PC-3 (cell line): ENCODE measurements around the gene MKRN1. TPM values are rescaled to one million over a fixed set of nuclear protein-coding genes. Genes with fewer than 3 reads are reported as not detected.

ENCODE experiments used
- ATAC-seq: fragments of 200-7000 bp; cut with Tn5 transposase; 2 replicates; pipeline ENCODE4 v1.9.1; 2020; ENCODE audit warnings: mild to moderate bottlenecking, moderate library complexity
- BruUV-seq: library from RNA; stranded (reverse); fragments of 400-500 nt; replicated peaks from 2 replicates; lab custom pipeline; 2021; lab: Mats Ljungman, UMichigan
- CTCF ChIA-PET: fragments of 300-600 bp; sonication (Branson Sonifier 250); formaldehyde crosslinking; loops from one replicate; lab custom pipeline; 2022; ENCODE audit warnings: antibody characterized with exemption; lab: Charles Lee
- POLR2A ChIA-PET: fragments of 300-600 bp; sonication (Branson Sonifier 250); formaldehyde crosslinking; loops from one replicate; lab custom pipeline; 2022; ENCODE audit warnings: antibody characterized with exemption; ENCODE audit not compliant: unreplicated experiment; lab: Charles Lee
- DNase-seq: peaks from one replicate; pipeline ENCODE4 v3.0.0-alpha.2; 2015
- H2AFZ ChIP-seq: fragments of 300-600 bp; sonication (generic); 2 replicates; pipeline ENCODE4 v1.6.0; 2016; ENCODE audit warnings: antibody characterized with exemption, low read length
- H3F3A ChIP-seq: fragments of 300-600 bp; sonication (generic); one replicate; pipeline ENCODE4 v1.6.0; 2017; ENCODE audit warnings: antibody characterized with exemption, low read length, control low read depth, mild to moderate bottlenecking; ENCODE audit not compliant: unreplicated experiment
- H3K27ac ChIP-seq: fragments of 300-600 bp; sonication (generic); 2 replicates; pipeline ENCODE4 v1.5.1; 2016; ENCODE audit warnings: mild to moderate bottlenecking, low read length
- H3K27me3 ChIP-seq: fragments of 300-600 bp; sonication (generic); 2 replicates; pipeline ENCODE4 v1.6.1; 2016; ENCODE audit warnings: low read length, mixed read lengths
- H3K36me3 ChIP-seq: fragments of 300-600 bp; sonication (generic); 2 replicates; pipeline ENCODE4 v1.6.1; 2016; ENCODE audit warnings: low read depth, mixed run types, low read length, mixed read lengths
- H3K4me1 ChIP-seq: fragments of 300-600 bp; sonication (generic); 2 replicates; pipeline ENCODE4 v1.5.1; 2016; ENCODE audit warnings: low read length; ENCODE audit not compliant: insufficient read depth
- H3K4me2 ChIP-seq: fragments of 300-600 bp; sonication (generic); 2 replicates; pipeline ENCODE4 v1.6.0; 2016; ENCODE audit warnings: low read length
- H3K4me3 ChIP-seq: fragments of 300-600 bp; sonication (generic); 2 replicates; pipeline ENCODE4 v1.5.1; 2016; ENCODE audit warnings: mild to moderate bottlenecking, low read length, mixed read lengths
- H3K79me2 ChIP-seq: fragments of 300-600 bp; sonication (generic); 2 replicates; pipeline ENCODE4 v1.6.1; 2017; ENCODE audit warnings: low read length, mixed read lengths
- H3K9ac ChIP-seq: fragments of 300-600 bp; sonication (generic); 2 replicates; pipeline ENCODE4 v1.6.0; 2016; ENCODE audit warnings: mild to moderate bottlenecking, low read length
- H3K9me2 ChIP-seq: fragments of 300-600 bp; sonication (generic); replicated peaks from 2 replicates; pipeline ENCODE4 v1.6.1; 2016; ENCODE audit warnings: mixed run types, low read length, mixed read lengths
- H3K9me3 ChIP-seq: fragments of 300-600 bp; sonication (generic); 2 replicates; pipeline ENCODE4 v1.6.1; 2016; ENCODE audit warnings: low read length, mixed read lengths
- H4K20me1 ChIP-seq: fragments of 300-600 bp; sonication (generic); 2 replicates; pipeline ENCODE4 v1.6.1; 2016; ENCODE audit warnings: low read length, mixed read lengths
- CTCF ChIP-seq: fragments of 300-600 bp; sonication (generic); conservative IDR thresholded peaks from 2 replicates; pipeline ENCODE4 v1.5.1; 2017; ENCODE audit warnings: antibody characterized with exemption, low read depth, mild to moderate bottlenecking, low read length
- EZH2 ChIP-seq: fragments of 300-600 bp; sonication (generic); IDR thresholded peaks from one replicate; pipeline ENCODE4 v1.6.1; 2017; ENCODE audit warnings: antibody characterized with exemption, mild to moderate bottlenecking, low read length; ENCODE audit not compliant: unreplicated experiment
- EZH2phosphoT487 ChIP-seq: fragments of 300-600 bp; sonication (generic); IDR thresholded peaks from 2 replicates; pipeline ENCODE4 v1.6.1; 2018; ENCODE audit warnings: mild to moderate bottlenecking, antibody characterized with exemption, low read length, borderline replicate concordance
- intact Hi-C: fragments of 100-400 bp; cut with micrococcal nuclease; formaldehyde crosslinking; loops from 2 replicates; pipeline ENCODE4 v1.9.0; 2023
- total RNA-seq: library from RNA; depleted of rRNA; stranded (reverse); fragments of >200 nt; gene quantifications from 2 replicates; pipeline ENCODE4 v1.2.3, GENCODE V29; 2014

Gene MKRN1
- total RNA-seq, 1 experiment from 2014 or later = 78.5 TPM

GRCh38 chr7:140476698-140477261 lies 2.5 kb downstream of the MKRN1 start:
- H3K79me2 ChIP-seq = peaks cover 73% of the 10 kb centered on the region
- ChIA-PET CTCF (interaction anchor here (0.6 to 0.7 kb wide), 2 partner anchors 38 to 1983 kb away, joined by 3 to 6 read pairs; no protein-coding TSS in a partner anchor), POLR2A (interaction anchor here (0.6 kb wide), 1 partner anchor 21 kb away, joined by 7 read pairs; no protein-coding TSS in a partner anchor)
- peak overlapping the region; percentile 94 for H3K4me2 ChIP-seq
- BruUV-seq = no TSS peak
- no peak overlapping the region for H3K27ac ChIP-seq
- DNase-seq = no peak
- no peaks in the 10 kb centered on the region; the same call in 1 of the 2 replicates for H3K4me1 ChIP-seq
- ATAC-seq = no peak
- no peaks in the 10 kb centered on the region for H3F3A ChIP-seq
- no peak overlapping the region for H2AFZ ChIP-seq
- H3K9me2 ChIP-seq = no peaks in the 10 kb centered on the region
- intact Hi-C loops = loop anchor here (5.0 kb wide), 1 partner anchor 74 kb away; the partner anchor contains the start of gene RAB19
- H3K4me3 ChIP-seq = peak overlapping the region; percentile 99; the same call in 1 of the 2 replicates
- H4K20me1 ChIP-seq = peaks cover 14% of the 10 kb centered on the region
- H3K27me3 ChIP-seq = no peaks in the 10 kb centered on the region
- no peak for TF ChIP-seq EZH2
- TF ChIP-seq EZH2phosphoT487 = no peak
- no peak for TF ChIP-seq CTCF
- H3K9ac ChIP-seq = no peak overlapping the region
- no peaks in the 10 kb centered on the region for H3K36me3 ChIP-seq
- no peaks in the 10 kb centered on the region for H3K9me3 ChIP-seq

- peaks cover 14% of the 10 kb centered on the region for H4K20me1 ChIP-seq
Measured at GRCh38 chr7:140475747-140476333, 3.5 kb downstream of the MKRN1 start.

More at GRCh38 chr7:140475747-140476333, 3.5 kb downstream of the MKRN1 start:
- no peaks in the 10 kb centered on the region; the same call in 1 of the 2 replicates for H3K4me1 ChIP-seq
- no peak for ATAC-seq
- H3K27ac ChIP-seq = no peak overlapping the region
- ChIA-PET CTCF (interaction anchor here (0.6 kb wide), 1 partner anchor 178 kb away, joined by 8 read pairs; no protein-coding TSS in a partner anchor), POLR2A (no interaction called here)
- intact Hi-C loops = loop anchor here (1.0 to 5.0 kb wide), 4 partner anchors 17 to 177 kb away; partner anchors contain the start of gene RAB19
- H3K27me3 ChIP-seq = no peaks in the 10 kb centered on the region
- BruUV-seq = no TSS peak
- DNase-seq = peak; percentile 79
- no peaks in the 10 kb centered on the region for H3K36me3 ChIP-seq
- TF ChIP-seq EZH2phosphoT487 (no peak), CTCF (peak; percentile 79)
- no peak overlapping the region for H3K9ac ChIP-seq
- H3F3A ChIP-seq = no peaks in the 10 kb centered on the region
- no peaks in the 10 kb centered on the region for H3K9me2 ChIP-seq
- no peak overlapping the region for H3K4me3 ChIP-seq
- peak overlapping the region; percentile 94; the same call in 1 of the 2 replicates for H3K4me2 ChIP-seq
- no peaks in the 10 kb centered on the region for H3K9me3 ChIP-seq
- peaks cover 82% of the 10 kb centered on the region for H3K79me2 ChIP-seq
- H2AFZ ChIP-seq = no peak overlapping the region
